HG03135 (cell line): Measurements from ENCODE around the gene PSMB8.
"Not testable (repeated sequence)": the region's sequence is repeated elsewhere in the genome, so short reads cannot be mapped to it uniquely, and the experiment has no call there.

Experiments used
- ATAC-seq: cut with Tn5 transposase; IDR thresholded peaks from one replicate; pipeline ENCODE4 v1.9.1; 2021; ENCODE audit warnings: mild to moderate bottlenecking, moderate library complexity; ENCODE audit not compliant: unreplicated experiment

Gene PSMB8

DNA sequence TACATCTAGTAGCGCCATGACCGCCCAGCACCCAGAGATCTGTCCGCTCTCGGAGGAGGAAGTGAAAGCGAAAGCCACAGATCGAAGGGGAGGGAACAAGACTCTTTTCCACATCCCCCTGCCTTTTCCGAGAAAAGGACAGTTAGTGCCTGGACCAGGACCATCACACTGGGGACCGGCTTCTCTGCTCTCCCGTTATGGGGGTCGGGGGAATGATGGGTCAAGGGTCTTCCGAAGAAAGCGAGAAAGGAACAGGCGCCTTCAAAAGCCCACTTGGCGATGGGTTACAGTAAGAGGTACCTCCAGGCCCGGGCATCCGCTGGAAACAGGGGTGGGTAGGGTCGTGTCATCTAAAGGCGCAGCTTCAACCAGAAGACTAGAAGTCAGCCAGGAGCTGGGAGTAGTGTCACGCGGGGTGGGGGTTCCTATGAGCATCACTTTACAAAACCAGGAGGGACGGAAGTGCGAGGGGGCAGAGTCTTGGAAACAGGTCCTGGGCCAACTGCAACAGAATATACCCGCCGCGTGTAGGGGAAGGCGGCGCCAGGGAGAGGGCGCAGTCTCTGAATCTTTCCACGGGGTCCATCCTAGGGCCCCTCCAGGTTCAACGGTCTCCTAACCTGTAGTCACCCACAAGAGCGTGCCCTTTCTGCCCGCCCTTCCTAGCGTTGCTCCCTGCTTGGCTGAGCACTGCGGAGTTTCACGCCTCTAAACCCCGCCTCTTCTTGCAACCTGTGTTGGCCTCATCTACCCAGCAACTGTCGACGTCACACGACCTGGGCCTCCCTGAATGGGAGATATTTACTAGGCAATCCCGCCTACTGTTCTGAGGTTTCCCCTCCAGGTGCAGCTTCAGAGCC is at the start of gene PSMB8:
Gene PSMB8 (minus strand): TSS at position 69 of the 860 bp plus-strand sequence. CDS start 51 bp downstream, at position 18.
- ATAC-seq = peak; percentile 71

DNA sequence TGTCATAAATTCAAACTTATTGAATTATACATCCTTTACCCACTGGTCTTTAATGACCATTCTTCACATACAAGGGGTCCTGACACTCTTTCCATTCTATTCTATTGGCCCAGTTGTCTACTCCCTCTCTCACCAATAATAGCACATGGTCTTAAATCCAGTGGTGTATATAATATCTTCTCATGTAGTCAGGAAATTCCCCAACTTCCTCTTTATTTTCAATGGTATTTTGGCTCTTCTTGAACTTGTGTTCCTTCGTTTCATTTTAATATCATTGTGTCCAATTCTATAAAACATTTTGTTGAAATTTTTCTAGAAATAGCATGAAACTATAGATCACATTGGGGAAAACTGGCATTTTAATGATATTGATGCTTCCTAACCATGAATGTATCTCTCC is 47.0 kb upstream of the PSMB8 start:
- no peak for ATAC-seq

DNA sequence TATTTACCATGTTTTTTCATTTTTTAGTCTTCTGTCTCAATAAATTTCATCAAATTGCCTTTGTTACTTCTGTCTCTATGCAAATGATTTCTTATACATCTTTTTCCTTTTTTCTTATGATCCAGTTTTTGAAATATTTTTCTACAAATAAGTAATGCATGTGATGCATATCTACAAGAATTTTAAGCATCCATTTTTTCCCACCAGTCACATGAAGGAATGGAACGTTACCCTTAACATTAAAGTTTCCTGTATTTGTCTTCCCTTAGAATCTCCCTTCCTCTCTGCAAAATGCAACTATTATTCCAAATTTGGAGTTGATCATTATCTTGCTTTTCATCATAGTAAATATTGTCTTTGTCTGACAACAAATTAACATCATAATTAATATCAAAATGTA is 45.7 kb upstream of the PSMB8 start:
- ATAC-seq = no peak

DNA sequence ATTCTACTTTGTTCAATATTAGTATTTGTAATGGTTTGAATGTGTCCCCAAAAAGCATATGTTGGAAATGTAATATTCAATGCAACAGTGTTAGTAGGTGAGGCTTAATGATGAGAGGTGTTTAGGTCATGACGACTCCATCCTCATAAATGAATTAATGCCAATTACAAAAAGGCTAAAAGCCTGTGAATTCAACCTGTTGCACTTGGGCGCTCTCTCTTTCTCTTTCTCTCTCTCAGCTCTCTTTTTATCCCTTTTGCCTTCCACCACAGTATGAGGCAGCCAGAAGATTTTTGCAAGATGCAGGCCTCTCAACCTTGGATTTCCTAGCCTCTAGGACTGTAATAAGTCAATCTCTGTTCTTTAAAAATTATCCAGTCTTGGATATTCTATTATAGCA is 44.7 kb upstream of the PSMB8 start:
- ATAC-seq = no peak

DNA sequence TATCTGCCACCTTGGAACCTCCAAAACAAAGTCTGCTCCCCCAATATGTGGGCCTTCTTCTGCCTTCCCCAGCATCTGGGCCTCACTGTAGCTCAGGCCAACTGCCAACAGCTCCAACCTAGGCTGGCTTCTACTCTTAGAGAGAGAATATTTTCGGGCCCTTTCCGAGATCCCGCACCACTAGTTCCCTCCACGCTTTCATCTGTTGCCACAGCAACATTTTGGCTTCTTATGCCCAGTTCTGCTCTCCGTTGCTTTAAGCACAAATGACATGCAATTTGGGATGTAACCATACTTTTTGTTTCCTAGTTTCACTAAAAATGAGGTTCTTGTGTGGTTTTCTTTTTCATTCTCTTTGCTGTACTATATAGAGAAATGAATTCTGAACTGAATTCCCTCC is 43.8 kb upstream of the PSMB8 start:
- no peak for ATAC-seq

DNA sequence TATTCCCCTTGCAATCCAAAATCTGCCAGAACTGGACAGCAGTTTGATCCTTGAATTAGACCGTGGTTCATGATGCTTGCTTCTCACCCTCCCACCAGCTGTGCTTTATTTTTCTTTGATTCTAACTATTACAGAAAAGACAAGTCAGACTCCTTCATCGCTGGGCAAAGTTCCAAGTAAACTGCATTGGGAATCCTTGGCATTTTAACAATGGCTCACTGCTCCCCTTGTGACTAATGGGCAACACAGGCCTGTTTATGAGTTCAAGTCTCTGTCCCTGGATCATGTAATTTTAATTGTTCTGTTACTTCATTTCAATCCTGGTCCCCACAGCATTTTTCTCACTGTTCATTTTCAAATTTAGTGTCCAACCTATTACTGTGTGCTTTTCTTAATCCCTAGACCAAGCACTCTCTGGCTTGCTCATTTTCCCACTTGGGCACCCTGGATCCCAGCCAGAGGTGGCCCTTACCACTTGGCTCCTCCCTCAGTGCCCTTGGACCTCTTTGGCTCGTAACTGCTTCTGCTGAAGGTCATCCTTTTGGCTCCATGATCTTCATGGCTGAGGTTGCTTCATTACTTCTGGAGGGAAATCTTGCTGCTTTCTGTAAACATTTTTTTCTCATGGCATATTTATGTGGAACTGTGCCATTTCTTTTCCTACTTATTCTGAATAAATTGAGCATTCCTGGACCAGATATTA is 43.0 kb upstream of the PSMB8 start:
- no peak for ATAC-seq

DNA sequence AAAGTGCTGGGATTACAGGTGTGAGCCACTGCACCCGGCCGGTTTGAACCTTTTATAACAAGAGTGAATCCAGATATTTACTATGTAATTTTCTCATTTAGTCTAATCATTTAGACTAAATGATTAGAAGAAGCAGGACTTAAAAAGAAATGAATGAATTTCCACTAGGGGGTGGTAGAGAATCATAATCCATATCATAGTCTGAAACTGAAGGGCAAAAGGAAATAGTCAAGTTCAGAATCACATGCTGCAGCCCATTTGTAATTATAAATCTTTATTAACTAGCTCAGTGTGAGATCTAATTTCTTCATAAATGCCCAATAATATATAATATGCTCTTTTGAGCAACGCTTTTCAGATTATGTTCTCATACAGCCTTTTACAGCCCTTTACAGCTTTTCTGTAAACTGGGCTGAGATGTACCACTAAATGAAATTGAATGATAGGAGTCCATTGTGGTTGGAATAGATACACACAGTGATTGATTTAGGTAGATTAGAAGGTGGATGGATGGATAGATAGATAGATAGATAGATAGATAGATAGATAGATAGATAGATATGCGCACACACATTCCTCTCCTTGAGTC is 41.9 kb upstream of the PSMB8 start:
- no peak for ATAC-seq

DNA sequence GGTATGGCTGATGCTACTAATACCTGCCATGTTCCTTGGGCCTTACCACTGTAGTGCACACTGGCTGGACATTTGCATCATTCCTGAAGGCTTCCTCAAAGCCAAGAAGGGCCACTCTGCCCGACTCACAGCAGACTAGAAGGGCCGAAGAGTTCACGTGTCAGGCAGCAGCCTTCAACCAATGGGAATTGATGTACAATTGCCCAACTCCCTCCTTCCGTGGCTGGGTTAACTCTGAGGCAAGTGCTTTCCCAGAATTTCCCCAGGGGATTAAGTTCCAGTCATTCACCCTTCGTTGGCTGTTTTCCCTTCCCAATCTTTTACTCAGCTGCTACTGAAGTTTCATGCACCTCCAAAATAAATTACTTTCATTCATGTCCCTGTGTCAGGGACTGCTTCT is 39.9 kb upstream of the PSMB8 start:
- ATAC-seq = no peak

DNA sequence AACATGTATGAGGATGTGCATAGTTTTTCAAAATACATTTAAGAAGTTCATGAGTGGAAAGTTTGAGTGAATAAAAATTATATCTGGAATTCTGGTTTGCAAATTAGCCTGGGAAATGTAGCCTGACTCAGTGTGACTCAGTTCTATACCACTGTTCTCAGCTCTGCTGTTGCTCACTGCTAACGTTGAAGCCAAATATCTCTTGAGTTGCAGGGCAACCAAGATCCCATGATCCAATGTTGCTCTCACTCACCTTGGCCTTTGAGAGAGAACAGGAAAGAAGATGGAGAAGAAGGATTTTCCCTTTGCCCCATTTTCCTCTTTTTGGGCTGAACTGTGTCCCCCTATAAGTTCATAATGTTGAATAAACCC is 39.0 kb upstream of the PSMB8 start:
- ATAC-seq = no peak

DNA sequence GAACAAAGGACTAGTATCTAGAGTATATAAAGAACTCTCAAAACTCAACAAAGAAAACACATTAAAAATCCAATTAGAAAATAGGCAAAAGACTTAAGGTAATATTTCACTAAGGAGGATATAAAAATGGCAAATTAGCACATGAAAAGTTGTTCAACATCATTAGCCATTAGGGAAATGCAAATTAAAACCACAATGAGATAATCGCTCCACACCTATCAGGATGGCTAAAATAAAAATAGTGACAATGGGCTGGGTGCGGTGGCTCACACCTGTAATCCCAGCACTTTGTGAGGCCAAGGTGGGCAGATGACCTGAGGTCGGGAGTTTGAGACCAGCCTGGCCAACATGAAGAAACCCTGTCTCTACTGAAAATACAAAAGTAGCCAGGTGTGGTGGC is 37.1 kb upstream of the PSMB8 start:
- ATAC-seq = not testable (repeated sequence)

DNA sequence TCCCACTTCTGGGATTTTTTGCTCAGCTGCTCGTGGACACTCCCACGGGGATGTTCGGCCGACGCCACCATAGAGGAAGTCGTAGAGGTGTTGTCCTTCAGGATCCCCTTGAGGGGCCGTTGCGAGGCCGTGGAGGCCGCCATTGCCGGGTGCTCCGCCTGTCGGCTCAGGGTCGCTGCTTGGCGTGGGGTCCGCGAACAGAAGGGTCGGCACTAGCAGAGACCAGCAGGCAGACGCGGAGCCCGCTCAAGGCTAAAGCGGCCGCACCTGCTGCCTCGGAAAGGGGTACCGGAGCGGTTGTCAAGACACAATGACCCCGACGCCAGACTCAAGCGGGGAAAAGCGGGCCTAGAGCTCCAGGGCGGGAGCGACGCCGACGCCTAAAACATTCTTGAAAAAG is 35.8 kb upstream of the PSMB8 start:
- no peak for ATAC-seq

DNA sequence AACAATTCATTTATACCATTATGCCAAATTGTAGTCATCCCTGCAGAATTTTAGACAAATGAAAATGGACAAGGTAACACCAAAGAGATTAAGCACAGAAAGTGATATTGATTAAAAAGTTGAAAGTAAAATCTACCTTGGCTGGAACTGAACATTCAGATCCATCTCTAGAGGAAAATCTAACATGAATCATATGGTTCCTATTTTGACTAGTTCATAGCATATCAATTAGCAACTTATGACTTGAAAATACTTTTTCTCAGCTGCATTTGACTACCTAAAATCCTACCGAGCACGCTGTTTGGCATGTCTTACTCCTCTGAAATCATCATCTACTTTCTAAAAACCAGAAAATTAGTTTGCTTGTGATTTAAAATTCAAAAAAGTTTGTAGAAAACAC is 32.8 kb upstream of the PSMB8 start:
- no peak for ATAC-seq

DNA sequence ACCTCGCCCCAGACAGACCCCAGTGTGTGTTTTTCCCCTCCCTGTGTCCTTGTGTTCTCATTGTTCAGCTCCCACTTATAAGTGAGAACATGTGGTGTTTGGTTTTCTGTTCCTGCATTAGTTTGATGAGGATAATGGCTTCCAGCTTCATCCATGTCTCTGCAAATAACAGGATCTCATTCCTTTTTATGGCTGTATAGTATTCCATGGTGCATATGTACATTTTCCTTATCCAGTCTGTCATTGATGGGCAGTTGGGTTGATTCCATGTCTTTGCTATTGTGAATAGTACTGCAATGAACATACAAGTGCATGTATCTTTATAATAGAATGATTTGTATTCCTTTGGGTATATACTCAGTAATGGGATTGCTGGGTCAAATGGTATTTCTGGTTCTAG is 30.1 kb upstream of the PSMB8 start:
- not testable (repeated sequence) for ATAC-seq

DNA sequence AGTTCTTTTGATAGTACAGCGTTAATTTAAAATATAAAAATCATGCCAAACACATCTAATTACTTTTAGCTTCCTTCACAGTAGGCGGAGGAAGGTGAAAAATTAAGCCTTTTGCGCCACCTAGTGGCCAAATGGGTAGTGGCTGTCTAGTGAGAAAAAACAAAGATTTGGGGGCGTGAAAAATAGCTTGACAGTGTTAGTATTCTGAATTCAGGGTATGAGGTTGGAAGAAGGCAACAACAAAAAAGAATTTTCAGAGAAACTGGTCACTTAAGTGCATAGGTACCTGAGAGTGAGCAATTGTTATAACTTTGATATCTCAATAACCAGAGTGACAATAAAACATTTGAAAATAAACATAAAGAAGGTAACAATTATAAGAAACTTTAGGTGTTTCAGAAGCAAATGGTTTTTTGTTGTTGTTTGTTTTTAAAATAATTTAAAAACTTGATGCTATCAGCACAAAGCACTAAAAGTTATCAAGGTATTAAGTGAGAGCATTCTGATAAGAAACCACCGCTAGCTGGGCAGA is 24.5 kb upstream of the PSMB8 start:
- ATAC-seq = no peak

DNA sequence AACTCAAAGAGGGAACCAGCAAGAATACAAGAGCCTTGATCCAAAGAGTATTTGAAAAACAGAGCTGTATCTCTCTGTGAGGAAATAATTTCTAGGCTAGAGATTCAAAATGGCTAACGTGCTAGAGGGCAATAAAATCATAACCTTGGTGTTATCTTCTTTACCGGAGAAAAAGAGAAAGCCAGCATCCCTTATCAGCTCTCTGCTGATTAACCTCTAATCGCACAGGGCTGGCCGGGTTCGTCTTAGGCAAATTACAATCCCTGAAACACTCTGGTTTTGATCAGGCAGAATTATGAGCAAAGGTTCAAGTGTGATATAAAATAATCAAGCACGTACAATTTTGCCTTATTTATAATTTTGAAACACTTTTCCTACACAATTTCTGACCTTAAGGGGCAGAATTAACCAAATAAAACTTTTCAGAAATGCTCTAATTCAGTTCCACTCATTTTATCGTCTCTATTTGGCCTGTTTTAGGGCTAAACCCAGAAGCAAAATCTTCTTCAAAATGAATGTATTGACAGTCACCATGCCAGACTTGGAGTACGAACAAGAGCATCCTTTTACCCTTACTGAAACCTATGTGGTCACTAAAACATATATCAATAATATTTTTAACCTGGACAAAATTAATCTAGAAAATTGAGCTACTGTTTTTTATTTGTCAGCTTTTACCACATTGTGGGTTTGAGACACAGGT is 23.9 kb upstream of the PSMB8 start:
- ATAC-seq = no peak

DNA sequence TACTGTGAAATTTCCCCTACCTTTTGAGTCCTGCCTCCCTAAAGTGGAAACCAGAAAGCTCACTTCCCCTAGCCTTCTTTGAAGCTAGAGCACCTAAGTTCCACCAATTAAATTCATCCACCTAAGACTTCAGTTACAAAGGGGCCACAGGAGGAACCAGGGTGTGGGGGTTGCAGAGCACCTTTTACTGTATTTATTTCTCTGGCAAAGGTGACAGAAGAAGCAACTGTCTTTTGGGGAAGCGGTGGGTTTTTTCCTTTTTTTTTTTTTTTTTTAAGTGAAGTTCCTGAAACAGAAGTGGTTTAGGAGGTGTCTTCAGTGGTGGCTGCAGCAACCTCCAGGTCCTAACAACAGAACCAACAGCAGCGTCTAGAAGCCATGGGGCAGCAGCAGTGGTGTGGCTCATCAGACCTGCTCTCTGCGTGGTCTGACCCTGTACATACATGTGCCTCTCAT is 23.2 kb upstream of the PSMB8 start:
- no peak for ATAC-seq

DNA sequence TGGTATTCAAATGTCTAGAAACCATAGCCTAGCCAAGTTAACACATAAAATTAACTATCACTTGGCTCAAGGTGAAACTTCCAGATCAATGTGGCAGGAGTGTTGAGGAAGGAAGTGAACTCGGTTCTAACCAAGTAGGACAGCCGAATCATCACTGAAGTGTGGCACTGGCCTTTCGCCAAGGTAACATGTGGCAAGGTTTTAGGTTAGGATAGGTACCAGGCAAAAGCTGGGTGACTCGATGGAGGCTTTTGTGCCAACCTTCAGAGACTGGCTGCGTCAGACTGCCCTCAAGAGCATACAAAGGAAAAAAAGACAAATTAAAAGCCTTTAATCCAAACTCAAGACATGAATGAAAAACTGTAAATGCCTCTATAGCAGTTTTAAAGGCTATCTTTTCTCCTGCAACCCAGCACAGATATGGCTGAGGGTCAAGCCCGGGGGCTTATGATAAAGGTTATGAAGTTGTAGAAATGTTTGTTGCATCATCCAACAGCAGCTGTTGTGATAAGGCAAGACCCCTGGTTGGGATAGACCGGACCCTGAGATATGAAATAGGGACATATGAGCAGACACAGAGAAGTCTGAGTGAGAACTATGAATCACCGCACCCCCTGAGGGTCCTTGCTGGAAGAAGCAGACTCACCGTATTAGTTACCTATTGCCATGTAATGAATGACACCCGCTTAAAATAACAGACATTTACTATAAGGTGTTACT is 22.0 kb upstream of the PSMB8 start:
- no peak for ATAC-seq

DNA sequence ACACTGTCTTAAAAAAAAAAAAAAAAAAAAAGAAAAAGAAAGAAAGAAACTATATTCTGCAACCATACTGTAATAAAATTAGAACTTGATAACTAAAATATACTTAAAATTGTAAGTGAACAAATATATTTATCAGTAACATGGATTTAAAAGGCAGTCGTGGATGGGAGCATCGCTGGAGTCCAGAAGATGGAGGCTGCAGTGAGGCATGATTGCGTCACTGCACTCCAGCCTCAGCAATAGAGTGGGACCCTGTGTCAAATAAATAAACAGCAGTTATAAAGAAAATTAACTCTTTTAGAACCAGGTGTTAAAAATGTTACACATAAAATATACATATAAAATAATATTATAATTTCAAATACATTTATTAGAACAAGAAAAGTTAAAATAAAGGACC is 18.9 kb upstream of the PSMB8 start:
- no peak for ATAC-seq

DNA sequence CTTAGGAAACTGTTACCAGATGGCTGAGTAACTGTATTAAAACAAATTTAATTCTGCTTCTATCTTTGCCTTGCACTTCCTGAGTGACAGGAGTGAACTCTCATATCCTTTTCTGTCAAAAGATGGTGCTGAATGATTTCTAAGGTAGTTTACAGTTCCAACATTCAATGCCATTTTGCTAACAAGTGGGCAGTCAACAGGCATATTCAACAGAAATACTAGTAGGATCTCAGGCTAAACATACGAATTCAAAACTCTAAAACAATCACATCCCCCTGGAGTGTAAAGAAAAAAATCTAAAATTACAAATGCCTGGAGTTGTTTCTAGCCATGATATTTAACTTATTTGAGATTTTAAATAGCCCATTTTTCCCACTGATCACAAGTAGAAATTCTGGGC is 16.8 kb upstream of the PSMB8 start:
- no peak for ATAC-seq

DNA sequence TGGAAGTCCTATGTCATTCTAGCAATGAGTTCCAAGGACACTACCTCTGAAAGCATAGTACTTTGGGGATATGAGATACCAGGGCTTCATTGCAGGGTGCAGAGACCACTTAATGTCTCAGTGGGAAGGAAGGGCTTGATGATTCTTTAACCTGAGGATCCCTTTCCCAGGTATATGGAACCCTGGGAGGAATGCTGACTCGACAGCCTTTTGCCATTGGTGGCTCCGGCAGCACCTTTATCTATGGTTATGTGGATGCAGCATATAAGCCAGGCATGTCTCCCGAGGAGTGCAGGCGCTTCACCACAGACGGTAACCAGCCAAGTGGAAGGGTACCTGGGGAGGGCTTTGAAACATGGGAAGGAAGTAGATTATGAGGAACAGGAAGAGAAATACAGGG is 14.3 kb upstream of the PSMB8 start:
- ATAC-seq = no peak
